HepG2 (cell line): ENCODE measurements around the gene SLC39A2. TPM values are rescaled to one million over a fixed set of nuclear protein-coding genes. Genes with fewer than 3 reads are reported as not detected.

Experiments
- ATF4 ChIP-seq, 2 experiments: fragments of 450-650 bp in 1 of 2; sonication (generic) in 1 of 2; formaldehyde crosslinking; IDR thresholded peaks; 2 replicates each; pipeline versions ENCODE4 v1.5.0 to v1.8.0; 2020 to 2022; ENCODE audit warnings: mild to moderate bottlenecking in 1 of 2, missing genetic modification reagents in 1 of 2
- ELK4 ChIP-seq: sonication (generic); formaldehyde crosslinking; IDR thresholded peaks from 2 replicates; pipeline ENCODE4 v1.9.0; 2021; ENCODE audit warnings: missing genetic modification reagents, borderline replicate concordance
- GLI4 ChIP-seq: sonication (generic); formaldehyde crosslinking; IDR thresholded peaks from 2 replicates; pipeline ENCODE4 v1.5.1; 2020; ENCODE audit warnings: missing genetic modification reagents, mild to moderate bottlenecking, moderate library complexity, borderline replicate concordance
- HHEX ChIP-seq: IDR thresholded peaks from 2 replicates; pipeline ENCODE4 v1.6.1; 2016; ENCODE audit warnings: control low read depth
- HMGXB4 ChIP-seq, 2 experiments: sonication (generic) in 1 of 2; formaldehyde crosslinking in 1 of 2; IDR thresholded peaks; 2 replicates each; pipeline versions ENCODE4 v1.4.0 to v1.6.1; 2018 to 2020; ENCODE audit warnings: missing genetic modification reagents in 2 of 2, borderline replicate concordance in 1 of 2, low read depth in 1 of 2, mild to moderate bottlenecking in 1 of 2, missing biosample characterization in 1 of 2
- IRF1 ChIP-seq: sonication (generic); formaldehyde crosslinking; IDR thresholded peaks from 2 replicates; pipeline ENCODE4 v1.4.0; 2020; ENCODE audit warnings: low read depth, mild to moderate bottlenecking, missing genetic modification reagents
- JUN ChIP-seq: sonication (generic); formaldehyde crosslinking; IDR thresholded peaks from 2 replicates; pipeline ENCODE4 v1.4.0; 2020; ENCODE audit warnings: mild to moderate bottlenecking, missing genetic modification reagents
- KDM4B ChIP-seq: sonication (generic); formaldehyde crosslinking; IDR thresholded peaks from 2 replicates; pipeline ENCODE4 v1.4.0; 2020; ENCODE audit warnings: missing genetic modification reagents
- MTF1 ChIP-seq: sonication (generic); formaldehyde crosslinking; IDR thresholded peaks from 2 replicates; pipeline ENCODE4 v1.5.0; 2020; ENCODE audit warnings: missing genetic modification reagents
- NFE2L1 ChIP-seq: sonication (generic); formaldehyde crosslinking; IDR thresholded peaks from 2 replicates; pipeline ENCODE4 v1.4.0; 2020; ENCODE audit warnings: missing genetic modification reagents, mild to moderate bottlenecking, borderline replicate concordance
- NFKB2 ChIP-seq: sonication (generic); formaldehyde crosslinking; IDR thresholded peaks from 2 replicates; pipeline ENCODE4 v1.4.0; 2020; ENCODE audit warnings: missing genetic modification reagents, borderline replicate concordance
- RFX5 ChIP-seq: IDR thresholded peaks from 2 replicates; pipeline ENCODE4 v1.6.1; 2011; ENCODE audit warnings: low read depth, low read length, improper control_type of control experiment
- TP53 ChIP-seq: sonication (generic); formaldehyde crosslinking; conservative IDR thresholded peaks from 2 replicates; pipeline ENCODE4 v1.4.0; 2020; ENCODE audit warnings: missing genetic modification reagents
- ZBTB39 ChIP-seq: sonication (generic); formaldehyde crosslinking; IDR thresholded peaks from 2 replicates; pipeline ENCODE4 v1.5.0; 2020; ENCODE audit warnings: missing genetic modification reagents
- ZFP82 ChIP-seq: sonication (generic); formaldehyde crosslinking; IDR thresholded peaks from 2 replicates; pipeline ENCODE4 v1.5.1; 2020; ENCODE audit warnings: mild to moderate bottlenecking, missing genetic modification reagents, borderline replicate concordance
- ZMYM2 ChIP-seq: sonication (generic); formaldehyde crosslinking; IDR thresholded peaks from 2 replicates; pipeline ENCODE4 v1.8.0; 2022; ENCODE audit warnings: mild to moderate bottlenecking, missing genetic modification reagents
- ZNF101 ChIP-seq: sonication (generic); formaldehyde crosslinking; IDR thresholded peaks from 2 replicates; pipeline ENCODE4 v1.4.0; 2020; ENCODE audit warnings: mild to moderate bottlenecking, low read depth, missing genetic modification reagents, borderline replicate concordance
- ZNF34 ChIP-seq: sonication (generic); formaldehyde crosslinking; IDR thresholded peaks from 2 replicates; pipeline ENCODE4 v1.4.0; 2020; ENCODE audit warnings: mild to moderate bottlenecking, missing genetic modification reagents, borderline replicate concordance
- ZNF383 ChIP-seq: sonication (generic); formaldehyde crosslinking; IDR thresholded peaks from 2 replicates; pipeline ENCODE4 v1.4.0; 2020; ENCODE audit warnings: missing genetic modification reagents, mild to moderate bottlenecking, borderline replicate concordance
- ZNF775 ChIP-seq: sonication (generic); formaldehyde crosslinking; IDR thresholded peaks from 2 replicates; pipeline ENCODE4 v1.4.0; 2020; ENCODE audit warnings: missing genetic modification reagents, mild to moderate bottlenecking, moderate library complexity, borderline replicate concordance
- ZSCAN30 ChIP-seq: sonication (generic); formaldehyde crosslinking; IDR thresholded peaks from 2 replicates; pipeline ENCODE4 v1.5.0; 2020; ENCODE audit warnings: mild to moderate bottlenecking, missing genetic modification reagents
- polyA plus RNA-seq, 8 experiments: library from polyadenylated mRNA; depleted of rRNA in 3 of 8; stranded (reverse) in 7 of 8; unstranded in 1 of 8; fragments of >200 nt; fragmentation: Illumina TruSeq in 4 of 8; extraction: Trizol in 4 of 8; gene quantifications; 2 replicates each; pipeline versions ENCODE4 v1.2.1 to v1.2.3, GENCODE V29; 2011 to 2016; ENCODE audit warnings: low read depth in 4 of 8, missing spikeins in 1 of 8, mixed read lengths in 1 of 8; ENCODE audit not compliant: insufficient read depth in 1 of 8
- total RNA-seq, 5 experiments: library from RNA; depleted of rRNA; stranded (reverse); fragments of >200 nt; fragmentation: Illumina TruSeq; extraction: Trizol; gene quantifications; 2 replicates each; pipeline ENCODE4 v1.2.3, GENCODE V29; 2016; ENCODE audit warnings: low read depth in 1 of 5

Gene SLC39A2
- total and polyA plus RNA-seq, 2 of the 13 experiments (the other 11 are each of a cell fraction or from before 2014, with no cell fraction given) = 0.08 to 0.11 TPM

- TF ChIP-seq IRF1 (CRISPR knock-in tag) = no peak; the same call in 1 of the 2 replicates
- TF ChIP-seq KDM4B = no peak
- no peak for TF ChIP-seq HHEX (CRISPR knock-in tag)
- no peak for TF ChIP-seq ZNF34
- no peak for TF ChIP-seq ZMYM2 (CRISPR knock-in tag)
- TF ChIP-seq NFKB2 (CRISPR knock-in tag) = peak; percentile 61; the same call in 1 of the 2 replicates
- no peak for TF ChIP-seq RFX5
- no peak for TF ChIP-seq MTF1 (CRISPR knock-in tag)
- TF ChIP-seq ZNF383 = no peak
- TF ChIP-seq ZBTB39 (CRISPR knock-in tag) = no peak
- no peak for TF ChIP-seq GLI4 (CRISPR knock-in tag)
- no peak for TF ChIP-seq ZFP82 (CRISPR knock-in tag)
- TF ChIP-seq ZSCAN30 (CRISPR knock-in tag) = 0 out of 2 replicates have a peak, but pooled peaks have one; percentile 76
- no peak for TF ChIP-seq JUN (CRISPR knock-in tag)
- TF ChIP-seq TP53 (CRISPR knock-in tag) = peak; percentile 84; the same call in 1 of the 2 replicates
- TF ChIP-seq ZNF101 (CRISPR knock-in tag) = no peak
- no peak for TF ChIP-seq ZNF775 (CRISPR knock-in tag)
- no peak for TF ChIP-seq ATF4 (CRISPR knock-in tag; IDR thresholded peaks at IDR 0.05)
- TF ChIP-seq HMGXB4 (CRISPR knock-in tag; IDR thresholded peaks at IDR 0.05; ENCODE audit: borderline replicate concordance in 1 of 2, low read depth in 1 of 2) = peak; percentile 70 to 80; a peak in 3 of 4 replicates
- 0 out of 2 replicates have a peak, but pooled peaks have one; percentile 63 for TF ChIP-seq NFE2L1 (CRISPR knock-in tag)
- no peak for TF ChIP-seq ELK4
Measured at GRCh38 chr14:21024585-21025370, 25.7 kb downstream of the SLC39A2 start, which contains the start of gene NDRG2 (continued).
